ENCODE results near the gene NRF1.

NRF1 gene

DNA sequence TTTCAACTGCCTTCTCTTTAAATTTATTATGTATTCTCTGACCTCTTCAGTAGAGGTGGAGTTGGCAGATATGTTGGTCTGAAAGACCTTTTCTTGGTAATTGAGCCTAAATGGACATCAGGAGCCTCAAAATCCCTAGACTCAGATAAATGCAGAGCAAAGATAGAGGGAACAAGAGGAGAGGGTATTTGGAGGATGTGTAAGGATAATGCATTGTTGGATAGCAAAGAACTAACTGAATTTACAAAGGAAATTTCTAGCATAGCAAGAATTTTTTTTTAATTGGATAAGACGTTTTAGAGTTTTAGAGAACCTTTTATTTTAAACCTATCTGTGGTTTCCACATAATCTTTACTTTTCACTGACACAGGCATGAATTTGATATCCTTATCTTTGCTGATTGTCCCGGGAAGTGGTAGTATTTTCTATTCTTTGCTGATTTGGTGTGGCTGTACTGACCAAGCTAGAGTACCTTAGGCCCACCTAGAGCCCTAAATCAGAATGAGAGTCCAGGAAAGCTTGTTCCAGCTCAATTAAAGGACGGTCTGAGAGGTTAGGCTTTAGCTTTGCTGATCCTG lies 91.3 kb downstream of the NRF1 start:
- H3K9me3 Mint-ChIP-seq, result no peaks in the 10 kb centered on the region
- peaks cover 18% of the 10 kb centered on the region for H3K36me3 Mint-ChIP-seq (ENCODE audit: low read depth)
- no peaks in the 10 kb centered on the region for H3K27me3 Mint-ChIP-seq (ENCODE audit: low read depth)
- no peak overlapping the region for H3K4me3 Mint-ChIP-seq
- H3K4me1 Mint-ChIP-seq (ENCODE audit: low read depth), result peaks cover 16% of the 10 kb centered on the region
- no peak overlapping the region for H3K27ac Mint-ChIP-seq

DNA sequence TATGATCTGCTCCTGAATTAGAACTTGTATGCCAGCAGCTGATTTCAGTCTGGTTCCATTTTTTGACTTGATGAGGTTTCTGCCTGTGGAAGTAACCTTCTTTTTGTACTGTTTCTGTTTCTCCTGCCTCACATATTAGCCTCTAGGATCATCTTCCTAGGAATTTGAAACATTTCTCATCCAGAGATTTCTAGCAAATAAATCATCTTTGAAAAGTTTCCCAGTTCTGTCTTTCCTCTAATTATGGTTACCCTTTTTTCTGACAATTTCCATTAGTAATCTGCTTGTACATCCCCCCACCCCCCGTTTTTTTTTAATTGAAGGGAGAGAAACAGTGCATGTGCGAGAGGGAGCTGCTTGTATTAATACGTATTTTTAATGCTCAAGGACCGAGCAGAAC lies 92.2 kb downstream of the NRF1 start:
- Mint-ChIP-seq H3K9me3 (no peaks in the 10 kb centered on the region), H3K27me3 (ENCODE audit: low read depth) (no peaks in the 10 kb centered on the region), H3K27ac (no peak overlapping the region), H3K36me3 (ENCODE audit: low read depth) (peaks cover 18% of the 10 kb centered on the region), H3K4me1 (ENCODE audit: low read depth) (peaks cover 19% of the 10 kb centered on the region), H3K4me3 (no peak overlapping the region)

GRCh38 chr7:129707910-129708499 lies 96.5 kb downstream of the NRF1 start:
- Mint-ChIP-seq H3K4me3 (no peak overlapping the region), H3K27ac (no peak overlapping the region), H3K27me3 (ENCODE audit: low read depth) (no peaks in the 10 kb centered on the region), H3K4me1 (ENCODE audit: low read depth) (peaks cover 16% of the 10 kb centered on the region), H3K36me3 (ENCODE audit: low read depth) (peaks cover 31% of the 10 kb centered on the region), H3K9me3 (no peaks in the 10 kb centered on the region)

- Mint-ChIP-seq H3K9me3 (no peaks in the 10 kb centered on the region), H3K27ac (no peak overlapping the region), H3K36me3 (ENCODE audit: low read depth) (peaks cover 35% of the 10 kb centered on the region), H3K4me3 (no peak overlapping the region), H3K27me3 (ENCODE audit: low read depth) (no peaks in the 10 kb centered on the region), H3K4me1 (ENCODE audit: low read depth) (peaks cover under 1% of the 10 kb centered on the region)
These were observed 102.0 kb downstream of the NRF1 start for GRCh38 chr7:129713544-129713943.

DNA sequence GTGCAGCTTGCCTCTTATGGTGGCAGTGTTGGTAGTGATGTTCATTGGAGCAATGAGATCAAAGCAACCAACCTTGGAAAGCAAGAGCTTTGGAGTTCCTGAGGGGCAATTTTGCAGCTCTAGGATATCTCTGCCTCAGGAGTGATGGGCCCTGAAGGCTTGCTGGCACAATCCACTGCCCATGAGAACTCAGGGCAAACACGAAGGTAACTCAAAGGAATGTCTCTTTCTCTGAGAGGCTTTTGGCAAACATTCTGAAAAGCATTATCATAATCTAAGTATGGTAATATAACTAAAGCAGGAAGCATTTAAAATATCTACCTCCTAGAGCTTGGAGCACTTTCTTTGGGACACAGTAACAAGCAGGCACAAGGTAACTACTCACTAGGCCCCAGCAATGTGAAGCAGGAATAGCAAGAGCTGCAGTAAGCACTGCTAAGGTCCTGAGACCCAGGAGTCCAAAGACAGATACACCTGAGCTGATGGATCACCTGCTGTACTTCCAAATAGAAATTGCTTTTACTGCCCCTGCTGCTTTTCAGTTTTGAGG lies 103.1 kb downstream of the NRF1 start:
- Mint-ChIP-seq H3K27ac (no peak overlapping the region), H3K36me3 (ENCODE audit: low read depth) (peaks cover 42% of the 10 kb centered on the region), H3K4me1 (ENCODE audit: low read depth) (peaks cover 2% of the 10 kb centered on the region), H3K9me3 (no peaks in the 10 kb centered on the region), H3K4me3 (no peak overlapping the region), H3K27me3 (ENCODE audit: low read depth) (no peaks in the 10 kb centered on the region)

DNA sequence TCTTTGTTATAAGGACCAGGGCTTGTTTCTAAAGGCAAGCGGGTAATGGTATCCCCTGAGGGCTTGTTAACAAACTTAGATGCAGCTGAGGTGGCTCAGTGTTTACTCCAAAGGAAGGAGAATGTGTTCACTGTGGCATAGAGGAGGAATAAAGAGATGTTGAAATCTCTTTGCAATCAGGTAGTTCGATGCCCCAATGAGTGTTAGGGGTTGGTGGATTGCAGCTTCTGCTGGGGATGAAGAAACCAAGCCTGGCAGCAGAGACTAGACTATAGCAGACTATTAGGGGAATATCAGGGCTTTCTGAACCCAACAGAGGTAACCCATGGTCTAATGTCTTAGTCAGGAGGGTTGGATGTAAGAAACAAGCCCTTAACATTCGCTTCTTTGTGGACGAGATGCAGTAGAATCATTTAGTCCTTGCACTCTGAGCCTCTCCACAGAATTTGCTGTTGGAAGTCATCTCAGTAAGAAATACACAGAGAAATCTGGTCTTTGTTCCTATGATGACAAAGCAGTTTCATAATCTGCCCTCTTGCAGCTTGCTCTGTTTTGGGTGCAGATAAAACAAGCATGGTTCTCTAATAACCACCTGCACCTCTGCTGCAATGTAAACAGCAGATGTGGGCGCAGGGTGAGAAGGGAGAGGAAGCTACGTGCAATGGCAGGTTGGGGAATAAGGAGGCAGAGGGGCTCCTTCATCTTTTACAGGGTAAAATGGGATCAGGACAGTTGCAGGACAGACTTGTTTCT lies 108.6 kb downstream of the NRF1 start:
- H3K36me3 Mint-ChIP-seq (ENCODE audit: low read depth), result peaks cover 42% of the 10 kb centered on the region
- no peak overlapping the region for H3K4me3 Mint-ChIP-seq
- peaks cover 10% of the 10 kb centered on the region for H3K4me1 Mint-ChIP-seq (ENCODE audit: low read depth)
- H3K27ac Mint-ChIP-seq, result peak overlapping the region; percentile 14
- H3K27me3 Mint-ChIP-seq (ENCODE audit: low read depth), result no peaks in the 10 kb centered on the region
- H3K9me3 Mint-ChIP-seq, result no peaks in the 10 kb centered on the region

DNA sequence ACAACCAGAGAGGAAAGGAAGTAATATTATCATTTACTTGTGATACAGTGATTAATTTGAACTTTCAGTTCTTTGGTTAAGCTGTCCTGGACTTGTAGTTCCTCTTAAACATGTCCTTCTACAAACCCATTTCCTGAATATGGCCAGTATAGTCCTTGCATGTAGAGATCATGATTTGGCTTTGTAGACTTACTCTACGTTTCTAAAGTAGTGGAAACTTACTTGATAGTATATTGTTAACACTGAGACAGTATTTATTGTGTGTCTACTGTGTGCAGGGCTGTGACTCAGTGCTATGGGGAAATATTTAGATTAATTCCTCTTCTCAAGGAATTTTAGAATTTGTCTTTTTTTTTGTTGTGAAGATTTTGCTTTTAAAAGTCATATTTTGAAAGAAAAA lies 109.5 kb downstream of the NRF1 start:
- peaks cover 10% of the 10 kb centered on the region for H3K4me1 Mint-ChIP-seq (ENCODE audit: low read depth)
- H3K9me3 Mint-ChIP-seq, result no peaks in the 10 kb centered on the region
- no peaks in the 10 kb centered on the region for H3K27me3 Mint-ChIP-seq (ENCODE audit: low read depth)
- no peak overlapping the region for H3K27ac Mint-ChIP-seq
- H3K36me3 Mint-ChIP-seq (ENCODE audit: low read depth), result peaks cover 40% of the 10 kb centered on the region
- no peak overlapping the region for H3K4me3 Mint-ChIP-seq

DNA sequence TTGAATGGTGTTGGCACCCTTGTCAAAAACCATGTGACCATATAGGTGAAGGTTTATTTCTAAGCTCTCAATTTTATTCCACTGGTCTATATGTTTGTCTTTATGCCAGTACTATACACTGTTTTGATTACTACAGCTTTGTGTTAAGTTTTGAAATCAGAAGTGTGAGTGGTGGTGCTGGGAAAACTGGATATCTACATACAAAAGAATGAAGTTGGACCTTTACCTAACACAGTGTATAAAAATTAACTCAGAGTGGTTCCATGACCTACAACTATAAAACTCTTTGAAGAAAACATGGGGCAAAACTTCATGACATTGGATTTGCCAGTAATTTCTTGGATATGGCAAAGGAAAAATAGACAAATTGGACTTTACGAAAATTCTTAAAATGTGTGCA lies 112.2 kb downstream of the NRF1 start:
- Mint-ChIP-seq H3K27ac (no peak overlapping the region), H3K36me3 (ENCODE audit: low read depth) (peaks cover 39% of the 10 kb centered on the region), H3K4me3 (no peak overlapping the region), H3K27me3 (ENCODE audit: low read depth) (no peaks in the 10 kb centered on the region), H3K4me1 (ENCODE audit: low read depth) (peaks cover 10% of the 10 kb centered on the region), H3K9me3 (no peaks in the 10 kb centered on the region)

DNA sequence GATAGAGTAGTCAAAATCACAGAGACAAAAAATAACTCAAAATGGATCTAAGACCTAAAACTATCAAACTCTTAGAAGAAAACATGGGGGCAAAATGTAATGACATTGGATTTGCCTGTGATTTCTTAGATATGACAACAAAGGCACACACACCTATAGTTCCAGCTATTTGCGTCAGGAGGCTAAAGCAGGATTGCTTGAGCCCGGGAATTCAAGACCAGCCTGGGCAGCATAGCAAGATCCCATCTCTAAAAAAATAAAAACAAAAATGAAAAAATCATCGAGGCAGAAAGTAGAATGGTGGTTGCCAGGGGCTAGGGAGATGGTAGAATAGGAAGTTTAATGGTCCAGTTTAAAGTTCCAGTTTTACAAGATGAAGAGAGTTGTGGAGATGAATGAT lies 113.3 kb downstream of the NRF1 start:
- Mint-ChIP-seq H3K27me3 (ENCODE audit: low read depth) (no peaks in the 10 kb centered on the region), H3K4me1 (ENCODE audit: low read depth) (peaks cover 6% of the 10 kb centered on the region), H3K36me3 (ENCODE audit: low read depth) (peaks cover 37% of the 10 kb centered on the region), H3K27ac (no peak overlapping the region), H3K4me3 (no peak overlapping the region), H3K9me3 (no peaks in the 10 kb centered on the region)

GRCh38 chr7:129728875-129729467 lies 117.5 kb downstream of the NRF1 start:
- H3K36me3 Mint-ChIP-seq (ENCODE audit: low read depth), result peaks cover 33% of the 10 kb centered on the region
- no peaks in the 10 kb centered on the region for H3K27me3 Mint-ChIP-seq (ENCODE audit: low read depth)
- no peak overlapping the region for H3K4me3 Mint-ChIP-seq
- no peaks in the 10 kb centered on the region for H3K4me1 Mint-ChIP-seq (ENCODE audit: low read depth)
- H3K27ac Mint-ChIP-seq, result no peak overlapping the region
- H3K9me3 Mint-ChIP-seq, result no peaks in the 10 kb centered on the region

- Mint-ChIP-seq H3K36me3 (ENCODE audit: low read depth) (peaks cover 32% of the 10 kb centered on the region), H3K4me1 (ENCODE audit: low read depth) (no peaks in the 10 kb centered on the region), H3K27ac (no peak overlapping the region), H3K9me3 (no peaks in the 10 kb centered on the region), H3K4me3 (no peak overlapping the region), H3K27me3 (ENCODE audit: low read depth) (no peaks in the 10 kb centered on the region)
These were observed 118.0 kb downstream of the NRF1 start for GRCh38 chr7:129729511-129729910.

DNA sequence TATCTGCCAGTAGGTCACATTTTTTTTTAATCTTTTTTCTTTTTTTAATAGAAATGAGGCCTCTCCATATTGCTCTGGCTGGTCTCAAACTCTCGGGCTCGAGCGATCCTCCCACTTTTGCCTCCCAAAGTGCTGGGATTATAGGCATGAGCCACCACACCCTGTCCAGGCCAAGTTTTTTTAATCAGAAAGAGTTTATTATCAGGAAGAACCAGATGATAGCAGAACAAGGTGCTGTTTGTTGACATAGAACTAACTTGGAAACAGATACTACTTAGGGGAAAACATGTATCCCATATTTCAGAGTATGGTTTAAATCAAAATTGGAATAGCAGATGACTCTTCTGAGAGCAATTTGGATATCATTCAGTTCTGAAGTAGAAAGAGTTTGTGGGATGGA lies 118.6 kb downstream of the NRF1 start:
- no peak overlapping the region for H3K4me3 Mint-ChIP-seq
- H3K27me3 Mint-ChIP-seq (ENCODE audit: low read depth), result no peaks in the 10 kb centered on the region
- no peak overlapping the region for H3K27ac Mint-ChIP-seq
- no peaks in the 10 kb centered on the region for H3K9me3 Mint-ChIP-seq
- no peaks in the 10 kb centered on the region for H3K4me1 Mint-ChIP-seq (ENCODE audit: low read depth)
- peaks cover 28% of the 10 kb centered on the region for H3K36me3 Mint-ChIP-seq (ENCODE audit: low read depth)

DNA sequence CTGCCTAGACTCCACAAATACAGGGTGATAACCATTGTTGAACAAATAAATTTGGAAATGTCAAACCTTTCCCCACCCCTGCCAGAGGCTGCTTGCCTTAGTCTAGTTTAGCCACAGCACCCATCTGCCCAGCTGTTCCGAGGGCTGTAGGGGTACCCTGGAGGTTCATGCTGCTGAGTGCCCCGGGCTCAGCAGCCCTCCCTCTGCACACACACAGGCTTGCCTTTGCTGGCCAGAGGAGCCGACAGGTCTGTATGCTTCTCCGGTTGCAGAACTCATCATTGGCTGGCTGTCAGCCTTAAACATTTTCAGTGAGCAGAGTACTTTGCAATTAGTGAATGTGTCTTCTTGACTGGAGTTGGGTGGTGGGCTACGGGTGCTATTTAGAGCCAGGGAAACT lies 122.9 kb downstream of the NRF1 start:
- peaks cover 3% of the 10 kb centered on the region for H3K4me1 Mint-ChIP-seq (ENCODE audit: low read depth)

DNA sequence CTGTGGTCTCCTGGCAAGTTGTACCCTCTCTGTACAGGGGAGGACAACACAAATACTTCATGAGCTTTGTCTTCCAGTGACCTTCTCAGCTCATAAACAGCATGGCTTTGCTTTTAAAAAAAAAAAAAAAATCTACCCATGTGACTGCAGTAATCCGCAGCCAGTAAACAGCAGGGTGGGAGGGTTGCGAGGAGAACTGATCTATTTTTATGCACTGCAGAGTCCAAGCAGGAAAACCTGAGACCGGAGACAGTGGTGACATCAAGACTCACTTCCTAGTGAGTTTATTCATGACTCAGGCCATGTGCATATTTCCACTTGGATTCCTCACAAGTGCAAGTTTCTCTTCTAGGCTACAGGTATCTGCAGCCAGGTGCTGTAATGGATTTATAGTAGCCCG lies 127.9 kb downstream of the NRF1 start:
- Mint-ChIP-seq H3K27ac (no peak overlapping the region), H3K27me3 (ENCODE audit: low read depth) (no peaks in the 10 kb centered on the region), H3K36me3 (ENCODE audit: low read depth) (peaks cover 3% of the 10 kb centered on the region), H3K4me1 (ENCODE audit: low read depth) (peaks cover 3% of the 10 kb centered on the region), H3K4me3 (no peak overlapping the region), H3K9me3 (no peaks in the 10 kb centered on the region)

More for the DNA sequence above, 122.9 kb downstream of the NRF1 start:
- Mint-ChIP-seq H3K4me3 (no peak overlapping the region), H3K27ac (no peak overlapping the region), H3K9me3 (no peaks in the 10 kb centered on the region), H3K36me3 (ENCODE audit: low read depth) (peaks cover 15% of the 10 kb centered on the region), H3K27me3 (ENCODE audit: low read depth) (no peaks in the 10 kb centered on the region)

All from T-helper 1 cell treated with Interleukin-12 subunit alpha and Interleukin-12 subunit beta and Interleukin-4 antibody, amounts not matched to agents 30 μg/mL and 1 μg/mL, for 36 hours (primary cell).